ENCODE results near the gene PLCB4.

DNA sequence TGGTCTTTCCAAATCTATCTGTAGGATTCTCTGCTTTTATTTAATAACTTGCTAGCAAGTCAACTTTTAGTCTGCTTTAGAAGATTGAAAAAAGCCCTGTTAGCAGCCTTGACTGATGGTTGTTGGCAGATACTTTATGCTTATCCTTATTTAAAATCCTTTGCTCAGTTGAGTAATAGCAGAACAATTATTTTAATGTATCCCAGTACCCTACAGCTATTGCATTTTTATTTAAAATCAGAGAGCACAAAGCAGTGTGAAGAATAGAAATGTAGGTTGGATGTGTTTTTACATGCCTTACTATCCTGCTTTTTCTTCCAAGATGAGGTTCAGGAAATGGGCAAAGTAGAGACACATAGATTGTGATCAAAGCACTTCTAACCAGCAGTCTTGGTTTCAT lies 298.4 kb downstream of the PLCB4 start:
- TF ChIP-seq CTCF (IDR thresholded peaks at IDR 0.05) (no peak), POLR2A (IDR thresholded peaks at IDR 0.05) (no peak)

Data from transverse colon (tissue), 3 donors.